Gastrocnemius medialis (tissue), 4 donors: ENCODE data around the gene P4HA1. TPM values are rescaled to one million over a fixed set of nuclear protein-coding genes. Genes with fewer than 3 reads are reported as not detected.

ENCODE experiments used
- ATAC-seq, 2 donors: fragments of 150-250 bp; one replicate each; pipeline ENCODE4 v1.9.1; 2016
- DNase-seq, 2 donors: peaks; one replicate each; pipeline ENCODE4 v3.0.0-alpha.2; 2019
- H3K27ac ChIP-seq, 4 donors: fragments of 200-600 bp; sonication (generic); 1 replicate in 1 of 4; 2 replicates in 3 of 4; pipeline ENCODE4 v1.5.1; 2016 to 2018; ENCODE audit warnings: mild to moderate bottlenecking in 2 of 4, moderate library complexity in 1 of 4
- H3K27me3 ChIP-seq, 3 donors: fragments of 200-600 bp; sonication (generic) in 2 of 3; 1 replicate in 1 of 3; 2 replicates in 2 of 3; pipeline versions ENCODE4 v1.5.1 to v1.6.0; 2016 to 2019; ENCODE audit warnings: mild to moderate bottlenecking in 1 of 3, moderate library complexity in 1 of 3
- H3K36me3 ChIP-seq, 2 donors: fragments of 200-600 bp; sonication (generic) in 1 of 2; one replicate each; pipeline ENCODE4 v1.5.1; 2017 to 2018
- H3K4me1 ChIP-seq, 2 donors: fragments of 200-600 bp; sonication (generic) in 1 of 2; one replicate each; pipeline ENCODE4 v1.5.1; 2016 to 2017; ENCODE audit warnings: mild to moderate bottlenecking in 2 of 2
- H3K4me3 ChIP-seq, 4 donors: fragments of 200-600 bp; sonication (generic) in 3 of 4; 1 replicate in 1 of 4; 2 replicates in 3 of 4; pipeline ENCODE4 v1.5.1; 2016 to 2019; ENCODE audit warnings: mild to moderate bottlenecking in 2 of 4
- H3K9me3 ChIP-seq, 3 donors: fragments of 200-600 bp; sonication (generic) in 2 of 3; 1 replicate in 1 of 3; 2 replicates in 2 of 3; pipeline ENCODE4 v1.5.1; 2016 to 2019
- POLR2A ChIP-seq, 2 donors: fragments of 450-650 bp; IDR thresholded peaks; one replicate each; pipeline ENCODE4 v1.6.1; 2017; ENCODE audit warnings: antibody characterized with exemption in 2 of 2, mild to moderate bottlenecking in 2 of 2, moderate library complexity in 2 of 2
- in situ Hi-C, 4 donors: fragments of 200-750 bp; cut with MboI; loops; one replicate each; pipeline versions ENCODE4 v1.15.0 to v1.8.0; 2017; ENCODE audit warnings: low sequenced_read_pairs in 4 of 4
- intact Hi-C: fragments of 100-400 bp; cut with DNase I; formaldehyde crosslinking; loops from one replicate; pipeline ENCODE4 v1.15.1; 2023; ENCODE audit warnings: low total_unique reads
- total RNA-seq, 4 donors: library from RNA; depleted of rRNA; stranded (reverse); fragments of >200 nt; gene quantifications; one replicate each; pipeline versions ENCODE4 v1.1.0 to v1.2.3, GENCODE V29; 2016
- TF ChIP-seq, protein P1 (sequence below), 5 experiments: fragments of 450-650 bp in 3 of 5; fragments of 200-600 bp in 2 of 5; sonication (generic) in 2 of 5; IDR thresholded peaks in 4 of 5; conservative IDR thresholded peaks in 1 of 5; 1 replicate in 4 of 5; 2 replicates in 1 of 5; pipeline ENCODE4 v1.5.1; 2016 to 2019; ENCODE audit warnings: antibody characterized with exemption in 5 of 5, mild to moderate bottlenecking in 3 of 5, moderate library complexity in 3 of 5

The P4HA1 gene
- total RNA-seq, 4 donors from 2014 or later, result 65.3 to 348 (median 217) TPM

DNA sequence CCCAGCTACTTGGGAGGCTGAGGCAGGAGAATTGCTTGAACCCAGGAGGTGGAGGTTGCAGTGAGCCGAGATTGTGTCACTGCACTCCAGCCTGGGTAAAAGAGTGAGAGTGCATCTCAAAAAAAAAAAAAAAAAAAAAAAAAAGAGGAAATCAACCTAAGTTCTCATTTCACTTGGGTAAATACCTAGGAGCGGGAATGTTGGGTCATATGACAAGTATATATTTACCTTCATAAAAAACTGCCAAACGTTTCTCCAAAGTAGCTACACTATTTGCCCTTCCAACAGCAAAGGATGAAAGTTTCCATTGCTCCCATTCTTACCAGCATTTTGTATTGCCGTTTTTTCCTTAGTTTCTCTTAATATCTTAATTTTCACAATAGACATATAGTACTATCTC lies 9.8 kb downstream of the P4HA1 start:
- Histone ChIP-seq H3K27me3 (no peaks in the 10 kb centered on the region), H3K4me1 (peaks cover 59 to 64% of the 10 kb centered on the region in 2 donors), H3K9me3 (no peaks in the 10 kb centered on the region), H3K27ac (peak overlapping the region; percentile 46 to 73 (median 61)), H3K4me3 (no peak overlapping the region), H3K36me3 (peaks cover 0 to 6% of the 10 kb centered on the region in 2 donors)
- no peak for ATAC-seq
- TF ChIP-seq POLR2A (IDR thresholded peaks at IDR 0.05), result no peak
- TF ChIP-seq, protein P1, sequence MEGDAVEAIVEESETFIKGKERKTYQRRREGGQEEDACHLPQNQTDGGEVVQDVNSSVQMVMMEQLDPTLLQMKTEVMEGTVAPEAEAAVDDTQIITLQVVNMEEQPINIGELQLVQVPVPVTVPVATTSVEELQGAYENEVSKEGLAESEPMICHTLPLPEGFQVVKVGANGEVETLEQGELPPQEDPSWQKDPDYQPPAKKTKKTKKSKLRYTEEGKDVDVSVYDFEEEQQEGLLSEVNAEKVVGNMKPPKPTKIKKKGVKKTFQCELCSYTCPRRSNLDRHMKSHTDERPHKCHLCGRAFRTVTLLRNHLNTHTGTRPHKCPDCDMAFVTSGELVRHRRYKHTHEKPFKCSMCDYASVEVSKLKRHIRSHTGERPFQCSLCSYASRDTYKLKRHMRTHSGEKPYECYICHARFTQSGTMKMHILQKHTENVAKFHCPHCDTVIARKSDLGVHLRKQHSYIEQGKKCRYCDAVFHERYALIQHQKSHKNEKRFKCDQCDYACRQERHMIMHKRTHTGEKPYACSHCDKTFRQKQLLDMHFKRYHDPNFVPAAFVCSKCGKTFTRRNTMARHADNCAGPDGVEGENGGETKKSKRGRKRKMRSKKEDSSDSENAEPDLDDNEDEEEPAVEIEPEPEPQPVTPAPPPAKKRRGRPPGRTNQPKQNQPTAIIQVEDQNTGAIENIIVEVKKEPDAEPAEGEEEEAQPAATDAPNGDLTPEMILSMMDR (IDR thresholded peaks at IDR 0.05 in 4 of 5, conservative IDR thresholded peaks at IDR 0.05 in 1 of 5), result no peak
- no peak for DNase-seq
- intact Hi-C loops (no loop called here), in situ Hi-C loops (no loop called here)

DNA sequence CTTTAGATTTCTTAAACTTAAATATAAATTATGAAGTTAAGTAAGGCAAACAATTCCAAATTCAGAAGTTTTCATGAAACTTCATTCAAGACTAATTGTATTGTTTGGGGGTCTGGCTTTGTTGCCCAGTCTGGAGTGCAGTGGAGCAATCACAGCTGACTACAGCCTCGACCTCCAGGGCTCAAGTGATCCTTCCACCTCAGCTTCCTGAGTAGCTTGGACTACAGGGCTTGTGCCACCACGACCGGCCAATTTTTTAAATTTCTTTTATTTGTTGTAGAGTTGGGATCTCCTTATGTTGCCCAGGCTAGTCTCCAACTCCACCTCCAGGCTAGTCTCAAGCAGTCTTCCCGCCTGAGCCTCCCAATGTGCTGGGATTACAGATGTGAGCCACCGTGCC lies 12.5 kb downstream of the P4HA1 start:
- no peak for ATAC-seq
- intact Hi-C loops, result no loop called here

DNA sequence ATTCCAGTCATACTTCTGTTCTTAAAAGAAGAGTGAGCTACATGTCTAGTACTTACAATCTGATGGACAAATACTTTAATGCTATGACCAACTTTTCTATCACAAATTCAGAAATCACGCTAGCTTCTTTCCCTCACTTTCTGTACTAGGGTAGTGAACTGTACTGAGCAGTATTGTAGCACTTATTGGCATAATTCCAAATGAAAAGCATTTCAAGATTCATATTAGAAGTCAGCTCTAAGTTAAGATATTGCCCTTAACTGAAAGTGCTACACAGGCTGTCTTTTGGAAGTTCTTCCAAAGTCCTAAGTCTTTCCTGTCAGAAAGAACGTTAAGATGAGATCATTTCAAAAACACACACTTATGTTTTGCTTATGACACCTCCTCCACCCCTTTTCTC lies 13.4 kb downstream of the P4HA1 start:
- peaks cover 35 to 39% of the 10 kb centered on the region in 2 donors for H3K4me1 ChIP-seq
- intact Hi-C loops, result no loop called here
- peaks cover 0 to 8% of the 10 kb centered on the region in 2 donors for H3K36me3 ChIP-seq
- no peaks in the 10 kb centered on the region for H3K9me3 ChIP-seq
- in situ Hi-C loops, result no loop called here
- TF ChIP-seq POLR2A (IDR thresholded peaks at IDR 0.05), result no peak
- TF ChIP-seq, protein P1 (IDR thresholded peaks at IDR 0.05 in 4 of 5, conservative IDR thresholded peaks at IDR 0.05 in 1 of 5), result no peak
- ATAC-seq (no peak), DNase-seq (no peak)
- no peaks in the 10 kb centered on the region for H3K27me3 ChIP-seq
- H3K4me3 ChIP-seq, result no peak overlapping the region
- peak overlapping the region in 3 of 4 donors; percentile 8 to 58 (median 39) for H3K27ac ChIP-seq

More for the DNA sequence above, 12.5 kb downstream of the P4HA1 start:
- DNase-seq, result no peak
- TF ChIP-seq POLR2A (IDR thresholded peaks at IDR 0.05), result no peak
- TF ChIP-seq, protein P1 (IDR thresholded peaks at IDR 0.05 in 4 of 5, conservative IDR thresholded peaks at IDR 0.05 in 1 of 5), result no peak
- peaks cover 0 to 6% of the 10 kb centered on the region in 2 donors for H3K36me3 ChIP-seq
- peak overlapping the region in 2 of 4 donors; percentile 23 to 45 for H3K27ac ChIP-seq
- H3K4me1 ChIP-seq, result peaks cover 44 to 46% of the 10 kb centered on the region in 2 donors
- H3K9me3 ChIP-seq, result no peaks in the 10 kb centered on the region
- H3K27me3 ChIP-seq, result no peaks in the 10 kb centered on the region
- in situ Hi-C loops, result no loop called here
- H3K4me3 ChIP-seq, result no peak overlapping the region

DNA sequence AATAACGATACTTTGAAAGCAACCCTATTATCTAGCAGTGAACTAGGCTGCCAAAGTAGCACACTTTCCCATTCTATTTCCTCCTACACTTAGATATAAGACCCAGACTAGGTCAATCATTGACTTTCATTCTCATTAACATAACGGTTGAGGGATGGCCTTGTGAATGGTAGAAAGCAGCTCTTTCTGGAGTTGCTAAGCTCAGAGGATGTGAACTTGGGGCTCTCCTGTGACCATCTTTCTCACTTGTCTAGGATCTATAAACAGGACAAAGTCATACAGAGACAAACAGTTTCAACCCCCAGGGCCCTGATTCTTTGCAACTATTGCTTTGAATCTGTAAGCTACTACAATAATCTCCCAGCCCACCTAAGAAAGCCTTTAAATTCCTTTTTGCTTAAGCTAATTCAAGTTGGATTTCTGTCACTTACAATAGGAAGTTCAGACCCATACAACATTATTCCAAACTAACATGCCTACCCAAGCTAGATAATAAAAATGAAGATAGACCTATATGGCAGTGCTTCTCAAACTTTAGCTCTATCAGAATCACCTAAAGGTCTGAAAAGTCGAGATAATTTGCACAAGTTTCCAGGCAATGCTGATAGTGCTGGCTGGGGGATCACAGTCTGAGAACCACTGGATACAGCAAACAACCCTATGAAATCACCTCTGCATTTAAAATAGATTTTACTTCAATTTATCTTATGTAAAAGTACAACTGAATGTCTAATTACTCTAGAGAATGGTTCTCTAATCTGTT lies 16.7 kb downstream of the P4HA1 start:
- in situ Hi-C loops (no loop called here), intact Hi-C loops (no loop called here)
- H3K36me3 ChIP-seq, result peaks cover 0 to 8% of the 10 kb centered on the region in 2 donors
- TF ChIP-seq POLR2A (IDR thresholded peaks at IDR 0.05), result no peak
- TF ChIP-seq, protein P1 (IDR thresholded peaks at IDR 0.05 in 4 of 5, conservative IDR thresholded peaks at IDR 0.05 in 1 of 5), result no peak
- H3K9me3 ChIP-seq, result no peaks in the 10 kb centered on the region
- DNase-seq, result no peak
- no peak overlapping the region for H3K4me3 ChIP-seq
- peaks cover 42 to 48% of the 10 kb centered on the region in 2 donors for H3K4me1 ChIP-seq
- H3K27me3 ChIP-seq, result no peaks in the 10 kb centered on the region
- H3K27ac ChIP-seq, result no peak overlapping the region
- ATAC-seq, result no peak
